Panc1 (cell line): ENCODE measurements around the gene SFTPB. TPM values are rescaled to one million over a fixed set of nuclear protein-coding genes. Genes with fewer than 3 reads are reported as not detected.

Experiments
- ATAC-seq: fragments of 200-7000 bp; cut with Tn5 transposase; 2 replicates; pipeline ENCODE4 v1.9.1; 2020; ENCODE audit warnings: mild to moderate bottlenecking, moderate library complexity
- Bru-seq: library from RNA; stranded (reverse); fragments of 400-500 nt; gene quantifications from one replicate; lab custom pipeline; 2021; lab: Mats Ljungman, UMichigan
- BruChase-seq, 2 experiments: library from RNA; stranded (reverse); fragments of 400-500 nt; gene quantifications; one replicate each; lab custom pipeline; 2021; lab: Mats Ljungman, UMichigan
- BruUV-seq: library from RNA; stranded (reverse); fragments of 400-500 nt; replicated peaks from 2 replicates; lab custom pipeline; 2021; lab: Mats Ljungman, UMichigan
- CTCF ChIA-PET: fragments of 300-600 bp; sonication (Branson Sonifier 250); formaldehyde crosslinking; loops from one replicate; lab custom pipeline; 2022; ENCODE audit warnings: antibody characterized with exemption; lab: Charles Lee
- POLR2A ChIA-PET: fragments of 300-600 bp; sonication (Branson Sonifier 250); formaldehyde crosslinking; loops from one replicate; lab custom pipeline; 2022; ENCODE audit warnings: antibody characterized with exemption; lab: Charles Lee
- DNase-seq: peaks from one replicate; pipeline ENCODE4 v3.0.0-alpha.2; 2010; ENCODE audit warnings: low read depth, low spot score
- H3K27ac ChIP-seq: 2 replicates; pipeline ENCODE4 v1.5.1; 2011; ENCODE audit warnings: mild to moderate bottlenecking, low read length, inconsistent platforms
- H3K27me3 ChIP-seq: fragments of 200-500 bp; sonication (Bioruptor generic); 2 replicates; pipeline ENCODE4 v1.6.0; 2014; ENCODE audit warnings: low read length, inconsistent platforms; ENCODE audit not compliant: control insufficient read depth, insufficient read depth
- H3K36me3 ChIP-seq: fragments of 200-500 bp; sonication (Bioruptor generic); 2 replicates; pipeline ENCODE4 v1.5.1; 2014; ENCODE audit warnings: inconsistent platforms, mild to moderate bottlenecking, low read length, moderate library complexity; ENCODE audit not compliant: control insufficient read depth, insufficient read depth
- H3K4me1 ChIP-seq: 2 replicates; pipeline ENCODE4 v1.5.1; 2011; ENCODE audit warnings: inconsistent platforms, mild to moderate bottlenecking, low read length, moderate library complexity; ENCODE audit not compliant: control insufficient read depth, insufficient read depth
- H3K4me3 ChIP-seq, 2 experiments: 2 replicates each; pipeline ENCODE4 v1.5.1; 2011 to 2012; ENCODE audit warnings: low read depth in 2 of 2, low read length in 2 of 2, mild to moderate bottlenecking in 2 of 2, inconsistent platforms in 1 of 2, moderate library complexity in 1 of 2
- H3K9me3 ChIP-seq: fragments of 200-500 bp; sonication (Bioruptor generic); 2 replicates; pipeline ENCODE4 v1.5.1; 2014; ENCODE audit warnings: low read depth, mild to moderate bottlenecking, inconsistent platforms, low read length, moderate library complexity; ENCODE audit not compliant: control insufficient read depth, insufficient read depth
- POLR2AphosphoS5 ChIP-seq: IDR thresholded peaks from 2 replicates; pipeline ENCODE4 v1.6.1; 2012; ENCODE audit warnings: mild to moderate bottlenecking, low read depth, low read length, moderate library complexity
- SIN3A ChIP-seq: IDR thresholded peaks from 2 replicates; pipeline ENCODE4 v1.6.1; 2012; ENCODE audit warnings: low read depth, mild to moderate bottlenecking, low read length, moderate library complexity, borderline replicate concordance; ENCODE audit not compliant: insufficient read depth
- TCF7L2 ChIP-seq: IDR thresholded peaks from 2 replicates; pipeline ENCODE4 v1.6.1; 2011; ENCODE audit warnings: mild to moderate bottlenecking, low read depth, low read length, inconsistent platforms
- in situ Hi-C: cut with HindIII; loops from 2 replicates; pipeline ENCODE4 v1.10.0; 2016; ENCODE audit warnings: low sequenced_read_pairs, low pct_unique_long_range_greater_than_20kb
- intact Hi-C: fragments of 100-400 bp; cut with micrococcal nuclease; formaldehyde crosslinking; loops from one replicate; pipeline ENCODE4 v1.10.0; 2022; ENCODE audit not compliant: unreplicated experiment
- long read RNA-seq: library from polyadenylated mRNA; unstranded; transcript quantifications from one replicate; pipeline ENCODE4 v2.0.0, GENCODE V29; 2021; ENCODE audit not compliant: unreplicated experiment
- polyA plus RNA-seq: library from polyadenylated mRNA; unstranded; fragments of >200 nt; gene quantifications from one replicate; pipeline ENCODE4 v1.2.1, GENCODE V29; 2012; ENCODE audit warnings: missing spikeins; ENCODE audit not compliant: insufficient read length
- total RNA-seq: library from RNA; stranded (reverse); gene quantifications from one replicate; pipeline ENCODE4 v1.2.1, GENCODE V29; 2021; ENCODE audit not compliant: unreplicated experiment
- TF ChIP-seq, protein P1 (sequence below): fragments of 450-650 bp; IDR thresholded peaks from 2 replicates; pipeline ENCODE4 v1.5.1; 2017; ENCODE audit warnings: mild to moderate bottlenecking
- TF ChIP-seq, protein P2 (sequence below), 2 experiments: IDR thresholded peaks; 2 replicates each; pipeline ENCODE4 v1.6.1; 2011 to 2012; ENCODE audit warnings: low read depth in 2 of 2, control low read depth in 1 of 2, low read length in 1 of 2, mild to moderate bottlenecking in 1 of 2, moderate library complexity in 1 of 2; ENCODE audit not compliant: insufficient read depth in 1 of 2

The SFTPB gene
- total RNA-seq (5.6 TPM), Bru-seq, nascent RNA (percentile 11 among the genes with signal in this experiment), BruChase-seq, experiment 1, labeled RNA remaining after a 2-hour chase (not detected), BruChase-seq, experiment 2, labeled RNA remaining after a 6-hour chase (not detected)
- not detected for polyA plus RNA-seq
- long read RNA-seq, partial matches to known transcripts, result 0 of 3 reads
- long read RNA-seq, other reads (novel, unspliced or antisense), result 3 of 3 reads

DNA sequence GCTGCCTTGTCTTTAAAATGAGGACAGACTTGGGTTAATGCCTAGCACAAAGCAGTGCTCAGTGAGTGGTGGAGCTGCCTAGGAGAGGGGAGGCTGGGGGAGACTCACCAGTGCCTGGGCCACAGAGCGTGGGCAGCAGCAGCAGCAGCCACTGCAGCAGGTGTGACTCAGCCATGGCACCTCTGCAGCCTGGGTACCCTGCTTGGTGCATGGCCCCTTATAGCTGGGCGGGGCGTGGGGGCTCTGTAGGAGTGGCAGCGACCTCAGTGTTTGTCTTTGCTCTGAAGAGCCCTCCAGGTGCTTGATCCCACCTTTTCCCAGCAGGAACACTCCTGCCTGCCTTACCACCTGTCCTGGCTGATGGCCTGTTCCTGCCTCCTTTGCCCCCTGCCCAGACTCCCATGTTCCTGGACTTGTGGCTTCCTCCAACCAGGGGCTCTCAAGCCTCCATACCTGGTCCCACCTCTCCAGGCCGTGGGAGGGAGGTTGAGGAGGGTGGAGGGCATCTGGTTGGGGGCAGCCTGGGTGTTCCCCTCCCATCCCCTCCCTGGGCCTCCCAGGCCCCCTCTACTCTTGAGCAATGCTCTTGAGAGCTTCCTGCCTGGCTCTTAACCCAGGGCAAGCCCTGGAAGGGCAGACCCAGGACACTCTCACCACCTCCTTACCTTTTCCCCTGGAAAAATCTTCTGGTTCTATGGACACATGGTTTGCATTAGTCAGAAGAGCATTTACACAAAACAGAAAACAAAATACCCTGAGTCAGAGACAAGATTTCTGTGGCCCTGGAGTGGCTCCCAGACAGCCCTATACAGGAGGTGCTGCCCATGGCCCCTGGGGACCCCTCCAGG lies at the start of gene SFTPB:
SFTPB (minus strand) TSS at position 191 of the 848 bp plus-strand sequence; CDS start at position 175, 16 bp downstream.
- DNase-seq, result no peak
- ChIA-PET CTCF (no interaction called here), POLR2A (no interaction called here)
- TF ChIP-seq TCF7L2, result no peak
- TF ChIP-seq, protein P1, sequence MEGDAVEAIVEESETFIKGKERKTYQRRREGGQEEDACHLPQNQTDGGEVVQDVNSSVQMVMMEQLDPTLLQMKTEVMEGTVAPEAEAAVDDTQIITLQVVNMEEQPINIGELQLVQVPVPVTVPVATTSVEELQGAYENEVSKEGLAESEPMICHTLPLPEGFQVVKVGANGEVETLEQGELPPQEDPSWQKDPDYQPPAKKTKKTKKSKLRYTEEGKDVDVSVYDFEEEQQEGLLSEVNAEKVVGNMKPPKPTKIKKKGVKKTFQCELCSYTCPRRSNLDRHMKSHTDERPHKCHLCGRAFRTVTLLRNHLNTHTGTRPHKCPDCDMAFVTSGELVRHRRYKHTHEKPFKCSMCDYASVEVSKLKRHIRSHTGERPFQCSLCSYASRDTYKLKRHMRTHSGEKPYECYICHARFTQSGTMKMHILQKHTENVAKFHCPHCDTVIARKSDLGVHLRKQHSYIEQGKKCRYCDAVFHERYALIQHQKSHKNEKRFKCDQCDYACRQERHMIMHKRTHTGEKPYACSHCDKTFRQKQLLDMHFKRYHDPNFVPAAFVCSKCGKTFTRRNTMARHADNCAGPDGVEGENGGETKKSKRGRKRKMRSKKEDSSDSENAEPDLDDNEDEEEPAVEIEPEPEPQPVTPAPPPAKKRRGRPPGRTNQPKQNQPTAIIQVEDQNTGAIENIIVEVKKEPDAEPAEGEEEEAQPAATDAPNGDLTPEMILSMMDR, result no peak
- TF ChIP-seq, protein P2, sequence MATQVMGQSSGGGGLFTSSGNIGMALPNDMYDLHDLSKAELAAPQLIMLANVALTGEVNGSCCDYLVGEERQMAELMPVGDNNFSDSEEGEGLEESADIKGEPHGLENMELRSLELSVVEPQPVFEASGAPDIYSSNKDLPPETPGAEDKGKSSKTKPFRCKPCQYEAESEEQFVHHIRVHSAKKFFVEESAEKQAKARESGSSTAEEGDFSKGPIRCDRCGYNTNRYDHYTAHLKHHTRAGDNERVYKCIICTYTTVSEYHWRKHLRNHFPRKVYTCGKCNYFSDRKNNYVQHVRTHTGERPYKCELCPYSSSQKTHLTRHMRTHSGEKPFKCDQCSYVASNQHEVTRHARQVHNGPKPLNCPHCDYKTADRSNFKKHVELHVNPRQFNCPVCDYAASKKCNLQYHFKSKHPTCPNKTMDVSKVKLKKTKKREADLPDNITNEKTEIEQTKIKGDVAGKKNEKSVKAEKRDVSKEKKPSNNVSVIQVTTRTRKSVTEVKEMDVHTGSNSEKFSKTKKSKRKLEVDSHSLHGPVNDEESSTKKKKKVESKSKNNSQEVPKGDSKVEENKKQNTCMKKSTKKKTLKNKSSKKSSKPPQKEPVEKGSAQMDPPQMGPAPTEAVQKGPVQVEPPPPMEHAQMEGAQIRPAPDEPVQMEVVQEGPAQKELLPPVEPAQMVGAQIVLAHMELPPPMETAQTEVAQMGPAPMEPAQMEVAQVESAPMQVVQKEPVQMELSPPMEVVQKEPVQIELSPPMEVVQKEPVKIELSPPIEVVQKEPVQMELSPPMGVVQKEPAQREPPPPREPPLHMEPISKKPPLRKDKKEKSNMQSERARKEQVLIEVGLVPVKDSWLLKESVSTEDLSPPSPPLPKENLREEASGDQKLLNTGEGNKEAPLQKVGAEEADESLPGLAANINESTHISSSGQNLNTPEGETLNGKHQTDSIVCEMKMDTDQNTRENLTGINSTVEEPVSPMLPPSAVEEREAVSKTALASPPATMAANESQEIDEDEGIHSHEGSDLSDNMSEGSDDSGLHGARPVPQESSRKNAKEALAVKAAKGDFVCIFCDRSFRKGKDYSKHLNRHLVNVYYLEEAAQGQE (IDR thresholded peaks at IDR 0.05; ENCODE audit: insufficient read depth in 1 of 2, low read depth in 2 of 2, low read length in 1 of 2), result no peak
- TF ChIP-seq POLR2AphosphoS5, result no peak
- no peak for TF ChIP-seq SIN3A
- Histone ChIP-seq H3K4me3 (no peak within 1 kb of the TSS), H3K27me3 (no peaks in the 10 kb centered on the region), H3K27ac (no peak within 1 kb of the TSS), H3K36me3 (no peaks in the 10 kb centered on the region), H3K9me3 (no peaks in the 10 kb centered on the region), H3K4me1 (no peaks in the 10 kb centered on the region)
- intact Hi-C loops, result no loop called here
- BruUV-seq, result no TSS peak
- in situ Hi-C loops, result no loop called here
- no peak; the same call in 1 of the 2 replicates for ATAC-seq

DNA sequence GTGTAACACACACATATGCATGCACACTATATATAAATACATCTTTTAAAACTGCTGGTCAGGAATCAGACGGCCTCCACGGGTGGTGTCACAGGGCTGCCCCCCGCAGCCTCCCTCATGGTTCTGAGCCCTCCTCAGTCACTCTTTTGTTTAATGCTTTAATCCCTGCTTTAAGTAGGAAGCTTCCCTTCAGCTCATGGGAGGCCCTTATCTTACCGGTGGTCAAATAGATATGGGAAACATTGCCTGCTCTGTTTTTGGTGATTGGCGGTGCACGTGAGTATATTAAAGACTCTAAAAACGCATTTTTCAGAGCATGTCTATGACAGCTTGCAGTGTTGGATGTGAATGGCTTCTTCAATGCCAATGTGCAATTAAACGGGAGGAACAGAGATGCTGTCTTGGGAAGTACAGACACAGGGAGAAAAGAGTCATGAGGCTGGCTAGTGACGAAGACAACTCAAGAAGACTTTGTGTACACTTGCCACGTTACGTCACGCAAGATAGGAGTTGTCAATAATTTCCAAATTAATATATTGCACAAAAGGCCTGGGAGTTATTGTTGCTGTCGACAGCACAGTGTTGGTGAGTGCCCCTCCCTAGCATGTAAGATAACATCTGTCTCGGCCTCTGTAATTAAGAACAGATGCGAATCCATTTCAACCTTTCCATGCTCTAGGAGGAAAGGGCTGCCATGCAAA lies 49.5 kb upstream of the SFTPB start:
- POLR2A ChIA-PET, result no interaction called here

More for the DNA sequence above, 49.5 kb upstream of the SFTPB start:
- DNase-seq, result no peak
- CTCF ChIA-PET, result interaction anchor here (0.5 to 1.1 kb wide), 2 partner anchors 13 to 155 kb away, joined by 4 to 5 read pairs; no protein-coding TSS in a partner anchor
- intact Hi-C loops, result no loop called here
- BruUV-seq, result no TSS peak
- no peak for ATAC-seq
- in situ Hi-C loops, result no loop called here
- TF ChIP-seq, protein P1, result no peak
- TF ChIP-seq POLR2AphosphoS5, result no peak
- no peak for TF ChIP-seq SIN3A
- TF ChIP-seq, protein P2 (IDR thresholded peaks at IDR 0.05; ENCODE audit: insufficient read depth in 1 of 2, low read depth in 2 of 2, low read length in 1 of 2), result no peak
- no peaks in the 10 kb centered on the region for H3K27me3 ChIP-seq
- no peak overlapping the region for H3K27ac ChIP-seq
- H3K4me1 ChIP-seq, result no peaks in the 10 kb centered on the region
- no peaks in the 10 kb centered on the region for H3K9me3 ChIP-seq
- H3K4me3 ChIP-seq, result no peak overlapping the region
- no peaks in the 10 kb centered on the region for H3K36me3 ChIP-seq
